IMR-90 (cell line): ENCODE results near the gene PPM1F.

Source experiments
- CHD1 ChIP-seq: IDR thresholded peaks from 2 replicates; pipeline ENCODE4 v1.6.1; 2012; ENCODE audit warnings: low read depth, low read length, improper control_type of control experiment
- CTCF ChIP-seq: conservative IDR thresholded peaks from 2 replicates; pipeline ENCODE4 v1.5.1; 2012; ENCODE audit warnings: mild to moderate bottlenecking, low read depth, low read length, improper control_type of control experiment
- MAZ ChIP-seq: IDR thresholded peaks from 2 replicates; pipeline ENCODE4 v1.6.1; 2012; ENCODE audit warnings: low read depth, mild to moderate bottlenecking, low read length, improper control_type of control experiment, moderate library complexity, borderline replicate concordance
- POLR2A ChIP-seq: IDR thresholded peaks from 2 replicates; pipeline ENCODE4 v1.6.1; 2012; ENCODE audit warnings: mild to moderate bottlenecking, low read depth, low read length
- RAD21 ChIP-seq: IDR thresholded peaks from 2 replicates; pipeline ENCODE4 v1.6.1; 2012; ENCODE audit warnings: low read length, improper control_type of control experiment
- SMC3 ChIP-seq: fragments of 150-350 bp; IDR thresholded peaks from 2 replicates; pipeline ENCODE4 v1.6.1; 2016; ENCODE audit warnings: low read depth, mild to moderate bottlenecking, antibody characterized with exemption, low read length, moderate library complexity

GRCh38 chr22:21933910-21934309, 18.7 kb downstream of the PPM1F start:
- no peak for TF ChIP-seq RAD21
- no peak for TF ChIP-seq CTCF
- no peak for TF ChIP-seq CHD1
- TF ChIP-seq SMC3 = no peak
- no peak for TF ChIP-seq MAZ
- TF ChIP-seq POLR2A = no peak
